Sigmoid colon (tissue), 7 donors: Measurements from ENCODE around the gene SMARCA2. TPM values are rescaled to one million over a fixed set of nuclear protein-coding genes. Genes with fewer than 3 reads are reported as not detected.
A peak's percentile ranks its signal among the peaks of the same experiment; 100 is the strongest.

Experiments
- DNase-seq: peaks from one replicate; pipeline ENCODE4 v3.0.0-alpha.2; 2019
- H3K27ac ChIP-seq, 4 donors: fragments of 200-600 bp; sonication (generic); one replicate each; pipeline ENCODE4 v1.5.1; 2016 to 2019; ENCODE audit warnings: mild to moderate bottlenecking in 1 of 4
- H3K27me3 ChIP-seq, 3 donors: fragments of 200-600 bp; sonication (generic); one replicate each; pipeline ENCODE4 v1.5.1; 2019; ENCODE audit warnings: mild to moderate bottlenecking in 1 of 3
- H3K36me3 ChIP-seq, 4 donors: fragments of 200-600 bp; sonication (generic); one replicate each; pipeline ENCODE4 v1.5.1; 2016 to 2019
- H3K4me1 ChIP-seq, 4 donors: fragments of 200-600 bp; sonication (generic); one replicate each; pipeline ENCODE4 v1.5.1; 2017 to 2019
- H3K4me3 ChIP-seq, 4 donors: fragments of 200-600 bp; sonication (generic); one replicate each; pipeline ENCODE4 v1.5.1; 2017 to 2019; ENCODE audit warnings: mild to moderate bottlenecking in 2 of 4, moderate library complexity in 1 of 4
- H3K9me3 ChIP-seq, 4 donors: fragments of 200-600 bp in 3 of 4; sonication (generic) in 3 of 4; one replicate each; pipeline versions ENCODE4 v1.5.1 to v1.6.1; 2013 to 2019
- EP300 ChIP-seq, 4 donors: sonication (generic); formaldehyde crosslinking; IDR thresholded peaks; one replicate each; pipeline ENCODE4 v1.6.1; 2017; ENCODE audit warnings: antibody characterized with exemption in 4 of 4
- POLR2A ChIP-seq, 2 donors: fragments of 450-650 bp; IDR thresholded peaks; one replicate each; pipeline ENCODE4 v1.6.1; 2016; ENCODE audit warnings: antibody characterized with exemption in 2 of 2, mild to moderate bottlenecking in 2 of 2, moderate library complexity in 2 of 2
- POLR2AphosphoS5 ChIP-seq, 4 donors: sonication (generic); formaldehyde crosslinking; IDR thresholded peaks; one replicate each; pipeline ENCODE4 v1.6.1; 2017; ENCODE audit warnings: antibody characterized with exemption in 4 of 4
- WGBS, 2 donors: extraction: QIAGEN DNeasy Blood & Tissue Kit; methylation state at CpG; one replicate each; pipeline ENCODE4 v1.1.7; 2013; 5-methylcytosine and 5-hydroxymethylcytosine counted together
- intact Hi-C: fragments of 100-400 bp; cut with DNase I; formaldehyde crosslinking; loops from one replicate; pipeline ENCODE4 v1.15.1; 2023
- polyA plus RNA-seq, 3 donors: library from polyadenylated mRNA; stranded (reverse); fragments of 200-250 nt; gene quantifications; one replicate each; pipeline ENCODE4 v1.2.3, GENCODE V29; 2013
- total RNA-seq, 4 donors: library from RNA; depleted of rRNA; stranded (reverse); fragments of >200 nt; gene quantifications; one replicate each; pipeline ENCODE4 v1.1.0, GENCODE V29; 2016
- TF ChIP-seq, protein P1 (sequence below), 4 experiments: fragments of 450-650 bp in 3 of 4; fragments of 200-600 bp in 1 of 4; IDR thresholded peaks; one replicate each; pipeline ENCODE4 v1.5.1; 2016 to 2019; ENCODE audit warnings: antibody characterized with exemption in 4 of 4, mild to moderate bottlenecking in 3 of 4, moderate library complexity in 2 of 4
- donor health status: healthy with polysubstance abuse.
- donor health status: Bipolar disorder and iron deficiency.
- donor health status: healthy.

The SMARCA2 gene
- total and polyA plus RNA-seq, 7 donors = 32.1 to 209 (median 75.0) TPM

DNA sequence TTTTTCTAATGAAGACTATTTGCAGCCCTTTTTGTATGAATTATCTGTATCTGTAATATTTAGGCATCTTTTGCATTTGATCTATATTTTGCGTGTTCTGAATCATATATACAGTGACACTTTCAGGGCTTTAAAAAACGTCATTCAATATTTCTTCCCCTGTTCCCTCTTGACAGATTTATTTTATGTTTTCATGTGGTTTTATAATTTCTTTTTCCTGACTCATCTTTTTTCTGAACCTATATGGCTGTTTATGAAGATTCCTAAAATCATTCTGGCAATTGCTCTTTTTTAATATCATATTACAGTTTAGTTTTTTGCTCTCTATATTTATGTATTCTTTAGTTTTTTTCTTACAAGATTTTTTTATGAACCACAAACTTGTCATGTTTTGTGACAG lies 67.6 kb downstream of the SMARCA2 start:
- no peak for DNase-seq
- H3K4me1 ChIP-seq = no peaks in the 10 kb centered on the region
- H3K36me3 ChIP-seq = peaks cover 16 to 99% (median 38%) of the 10 kb centered on the region in 4 donors
- H3K9me3 ChIP-seq = no peaks in the 10 kb centered on the region
- no peak overlapping the region for H3K4me3 ChIP-seq
- no peak for TF ChIP-seq EP300 (IDR thresholded peaks at IDR 0.05)
- TF ChIP-seq POLR2AphosphoS5 (IDR thresholded peaks at IDR 0.05) = no peak
- TF ChIP-seq, protein P1, sequence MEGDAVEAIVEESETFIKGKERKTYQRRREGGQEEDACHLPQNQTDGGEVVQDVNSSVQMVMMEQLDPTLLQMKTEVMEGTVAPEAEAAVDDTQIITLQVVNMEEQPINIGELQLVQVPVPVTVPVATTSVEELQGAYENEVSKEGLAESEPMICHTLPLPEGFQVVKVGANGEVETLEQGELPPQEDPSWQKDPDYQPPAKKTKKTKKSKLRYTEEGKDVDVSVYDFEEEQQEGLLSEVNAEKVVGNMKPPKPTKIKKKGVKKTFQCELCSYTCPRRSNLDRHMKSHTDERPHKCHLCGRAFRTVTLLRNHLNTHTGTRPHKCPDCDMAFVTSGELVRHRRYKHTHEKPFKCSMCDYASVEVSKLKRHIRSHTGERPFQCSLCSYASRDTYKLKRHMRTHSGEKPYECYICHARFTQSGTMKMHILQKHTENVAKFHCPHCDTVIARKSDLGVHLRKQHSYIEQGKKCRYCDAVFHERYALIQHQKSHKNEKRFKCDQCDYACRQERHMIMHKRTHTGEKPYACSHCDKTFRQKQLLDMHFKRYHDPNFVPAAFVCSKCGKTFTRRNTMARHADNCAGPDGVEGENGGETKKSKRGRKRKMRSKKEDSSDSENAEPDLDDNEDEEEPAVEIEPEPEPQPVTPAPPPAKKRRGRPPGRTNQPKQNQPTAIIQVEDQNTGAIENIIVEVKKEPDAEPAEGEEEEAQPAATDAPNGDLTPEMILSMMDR (IDR thresholded peaks at IDR 0.05) = no peak
- no peak for TF ChIP-seq POLR2A (IDR thresholded peaks at IDR 0.05)
- H3K27ac ChIP-seq = no peak overlapping the region
- no peaks in the 10 kb centered on the region for H3K27me3 ChIP-seq
- WGBS, 2 donors = 76 to 83% methylated on average over 2 of the region's 2 CpGs
- intact Hi-C loops = no loop called here

DNA sequence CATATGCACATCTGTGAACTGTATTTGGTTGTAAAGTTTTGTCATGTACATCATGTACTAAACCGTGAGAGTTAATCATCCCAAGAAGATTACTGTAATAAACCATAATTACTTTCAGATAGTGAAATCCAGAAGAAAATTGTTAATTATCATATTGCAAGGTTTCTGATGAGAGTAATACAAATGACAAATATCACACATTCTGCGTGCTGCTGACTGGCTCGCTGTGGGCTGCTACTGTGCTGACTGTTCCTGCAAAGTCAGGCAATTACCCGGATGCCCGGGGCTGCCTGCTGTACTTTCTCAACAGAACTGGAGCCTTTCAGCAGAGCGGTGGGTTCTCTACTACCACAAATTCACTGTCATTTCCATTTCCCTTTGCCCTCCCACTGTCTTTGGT lies 68.3 kb downstream of the SMARCA2 start:
- no peak for DNase-seq
- Histone ChIP-seq H3K27ac (no peak overlapping the region), H3K27me3 (no peaks in the 10 kb centered on the region), H3K9me3 (no peaks in the 10 kb centered on the region), H3K36me3 (peaks cover 9 to 99% (median 34%) of the 10 kb centered on the region in 4 donors), H3K4me1 (no peaks in the 10 kb centered on the region), H3K4me3 (no peak overlapping the region)
- intact Hi-C loops = no loop called here
- WGBS, 2 donors = 84 to 89% methylated on average over 6 of the region's 6 CpGs
- TF ChIP-seq POLR2AphosphoS5 (IDR thresholded peaks at IDR 0.05) (no peak), POLR2A (IDR thresholded peaks at IDR 0.05) (no peak), EP300 (IDR thresholded peaks at IDR 0.05) (no peak)
- TF ChIP-seq, protein P1 (IDR thresholded peaks at IDR 0.05) = no peak

DNA sequence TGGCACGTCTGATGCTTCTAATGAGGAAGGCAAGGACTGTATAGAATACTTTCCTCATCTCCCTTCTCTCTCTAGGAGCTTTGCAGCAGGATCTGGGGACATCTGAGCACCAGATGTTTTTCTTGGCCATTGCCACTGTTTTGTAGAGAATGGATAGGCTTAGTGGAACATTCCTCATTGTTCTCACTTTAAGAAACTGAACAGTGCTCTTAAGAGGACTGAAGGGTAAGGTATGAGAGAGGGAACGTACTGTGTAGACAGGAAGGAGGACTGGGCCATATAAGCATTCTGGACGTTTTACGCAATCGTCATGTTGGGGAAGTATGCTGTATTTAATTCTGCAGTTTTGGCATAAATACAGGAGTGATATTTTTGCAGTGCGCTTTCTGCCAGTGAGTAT lies 70.6 kb downstream of the SMARCA2 start:
- 85 to 88% methylated on average over 6 of the region's 6 CpGs for WGBS, 2 donors

DNA sequence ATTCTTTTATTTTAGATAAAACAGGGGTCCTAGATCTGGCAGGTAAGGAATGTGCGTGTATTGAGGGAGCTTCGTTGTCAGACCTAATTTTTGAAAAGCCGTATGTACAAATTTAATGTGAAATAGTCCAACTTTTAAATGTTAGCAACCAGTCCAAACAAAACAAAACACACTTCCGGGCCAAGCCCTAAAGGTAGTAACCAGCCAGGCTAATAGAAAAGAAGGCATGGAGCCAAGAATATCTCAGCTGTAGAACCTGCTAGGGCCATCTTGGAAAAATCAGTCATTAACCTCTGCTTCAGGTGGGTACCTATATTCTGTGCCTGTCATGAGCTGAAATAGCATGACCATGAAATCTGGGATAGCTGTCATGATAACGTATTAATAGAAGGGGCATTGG lies 71.0 kb downstream of the SMARCA2 start:
- H3K9me3 ChIP-seq = no peaks in the 10 kb centered on the region
- WGBS, 2 donors = 89 to 90% methylated on average over 5 of the region's 5 CpGs
- H3K27me3 ChIP-seq = no peaks in the 10 kb centered on the region
- no peak for DNase-seq
- intact Hi-C loops = loop anchor here (5.0 kb wide), 1 partner anchor 144 kb away; no protein-coding TSS in a partner anchor
- no peaks in the 10 kb centered on the region for H3K4me1 ChIP-seq
- peaks cover 9 to 86% (median 30%) of the 10 kb centered on the region in 4 donors for H3K36me3 ChIP-seq
- H3K27ac ChIP-seq = peak overlapping the region in 3 of 4 donors; percentile 17 to 42 (median 22)
- no peak overlapping the region for H3K4me3 ChIP-seq
- TF ChIP-seq POLR2A (IDR thresholded peaks at IDR 0.05) (no peak), EP300 (IDR thresholded peaks at IDR 0.05) (no peak), POLR2AphosphoS5 (IDR thresholded peaks at IDR 0.05) (no peak)
- TF ChIP-seq, protein P1 (IDR thresholded peaks at IDR 0.05) = no peak

More for the DNA sequence above, 70.6 kb downstream of the SMARCA2 start:
- H3K27me3 ChIP-seq = no peaks in the 10 kb centered on the region
- no peak overlapping the region for H3K4me3 ChIP-seq
- peaks cover 9 to 90% (median 30%) of the 10 kb centered on the region in 4 donors for H3K36me3 ChIP-seq
- intact Hi-C loops = loop anchor here (5.0 kb wide), 1 partner anchor 143 kb away; no protein-coding TSS in a partner anchor
- H3K9me3 ChIP-seq = no peaks in the 10 kb centered on the region
- DNase-seq = no peak
- peak overlapping the region in 3 of 4 donors; percentile 17 to 42 (median 22) for H3K27ac ChIP-seq
- TF ChIP-seq, protein P1 (IDR thresholded peaks at IDR 0.05) = no peak
- TF ChIP-seq POLR2AphosphoS5 (IDR thresholded peaks at IDR 0.05) = peak in 3 of 4 donors; percentile 9 to 19 (median 14)
- no peaks in the 10 kb centered on the region for H3K4me1 ChIP-seq

DNA sequence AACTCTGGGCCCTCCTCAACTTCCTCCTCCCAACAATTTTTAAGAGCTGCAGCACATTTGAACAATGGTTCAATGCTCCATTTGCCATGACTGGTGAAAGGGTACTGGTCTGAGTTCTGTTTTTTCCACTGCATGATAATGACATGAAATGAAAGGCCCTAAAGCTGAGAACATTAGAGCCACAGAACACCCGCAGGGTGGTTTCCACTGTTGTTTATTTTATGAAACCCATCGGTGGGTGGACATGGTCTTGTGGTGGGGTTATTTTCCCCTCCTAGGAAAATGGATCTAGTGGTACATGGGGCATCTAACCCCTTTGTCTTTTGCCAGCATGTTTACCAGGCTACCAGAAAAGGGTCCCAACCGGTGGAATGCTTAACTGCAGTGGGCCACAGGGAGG lies 71.8 kb downstream of the SMARCA2 start:
- DNase-seq = no peak
- Histone ChIP-seq H3K36me3 (peaks cover 9 to 77% (median 25%) of the 10 kb centered on the region in 4 donors), H3K4me1 (no peaks in the 10 kb centered on the region), H3K27ac (no peak overlapping the region), H3K27me3 (no peaks in the 10 kb centered on the region), H3K9me3 (no peaks in the 10 kb centered on the region), H3K4me3 (no peak overlapping the region)
- WGBS, 2 donors = 86 to 89% methylated on average over 3 of the region's 3 CpGs
- intact Hi-C loops = loop anchor here (5.0 kb wide), 1 partner anchor 145 kb away; no protein-coding TSS in a partner anchor
- TF ChIP-seq POLR2AphosphoS5 (IDR thresholded peaks at IDR 0.05) = no peak
- no peak for TF ChIP-seq EP300 (IDR thresholded peaks at IDR 0.05)
- TF ChIP-seq, protein P1 (IDR thresholded peaks at IDR 0.05) = no peak
- TF ChIP-seq POLR2A (IDR thresholded peaks at IDR 0.05) = no peak
